ENCODE data around the gene RAB26.

Gene RAB26

DNA sequence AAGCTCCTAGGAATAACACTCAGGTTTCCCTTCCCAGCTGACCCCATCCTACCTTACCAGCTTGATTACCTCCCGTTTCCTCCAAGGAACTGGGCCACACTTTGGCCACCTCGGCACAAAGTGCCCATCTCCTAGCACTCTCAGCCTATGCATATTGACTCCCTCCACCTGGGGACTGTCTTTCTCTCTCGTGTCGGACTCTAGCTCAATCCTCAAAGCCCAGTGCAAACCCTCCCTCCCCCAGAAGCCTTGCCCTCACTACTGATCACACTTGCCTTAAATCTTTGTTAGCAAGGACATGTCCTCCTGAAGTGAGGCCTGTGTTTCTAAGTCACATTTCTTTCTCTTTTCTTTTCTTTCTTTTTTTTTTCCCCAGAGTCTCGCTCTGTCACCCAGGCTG is 2.6 kb upstream of the RAB26 start:
- no peak for DNase-seq

DNA sequence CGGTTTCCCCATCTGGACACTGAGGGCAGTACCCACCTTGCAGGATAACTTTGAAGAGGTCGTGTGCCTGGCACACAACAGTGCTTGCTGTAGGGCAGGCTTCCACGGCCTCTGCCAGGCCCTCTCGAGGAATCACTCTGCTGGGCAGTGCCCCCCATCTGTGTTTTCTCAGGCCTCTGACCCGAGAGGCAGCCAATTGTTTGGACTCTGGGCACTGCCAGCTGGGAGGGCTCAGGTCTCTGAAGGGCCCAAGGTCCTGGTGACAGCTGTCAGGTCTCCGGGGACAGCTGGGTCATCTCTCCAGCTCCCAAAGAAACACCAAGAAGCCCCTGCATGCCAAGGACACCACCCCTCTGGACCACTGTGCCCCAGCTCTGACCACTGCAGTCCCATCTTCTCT is 1.0 kb upstream of the RAB26 start:
- no peak for DNase-seq

DNA sequence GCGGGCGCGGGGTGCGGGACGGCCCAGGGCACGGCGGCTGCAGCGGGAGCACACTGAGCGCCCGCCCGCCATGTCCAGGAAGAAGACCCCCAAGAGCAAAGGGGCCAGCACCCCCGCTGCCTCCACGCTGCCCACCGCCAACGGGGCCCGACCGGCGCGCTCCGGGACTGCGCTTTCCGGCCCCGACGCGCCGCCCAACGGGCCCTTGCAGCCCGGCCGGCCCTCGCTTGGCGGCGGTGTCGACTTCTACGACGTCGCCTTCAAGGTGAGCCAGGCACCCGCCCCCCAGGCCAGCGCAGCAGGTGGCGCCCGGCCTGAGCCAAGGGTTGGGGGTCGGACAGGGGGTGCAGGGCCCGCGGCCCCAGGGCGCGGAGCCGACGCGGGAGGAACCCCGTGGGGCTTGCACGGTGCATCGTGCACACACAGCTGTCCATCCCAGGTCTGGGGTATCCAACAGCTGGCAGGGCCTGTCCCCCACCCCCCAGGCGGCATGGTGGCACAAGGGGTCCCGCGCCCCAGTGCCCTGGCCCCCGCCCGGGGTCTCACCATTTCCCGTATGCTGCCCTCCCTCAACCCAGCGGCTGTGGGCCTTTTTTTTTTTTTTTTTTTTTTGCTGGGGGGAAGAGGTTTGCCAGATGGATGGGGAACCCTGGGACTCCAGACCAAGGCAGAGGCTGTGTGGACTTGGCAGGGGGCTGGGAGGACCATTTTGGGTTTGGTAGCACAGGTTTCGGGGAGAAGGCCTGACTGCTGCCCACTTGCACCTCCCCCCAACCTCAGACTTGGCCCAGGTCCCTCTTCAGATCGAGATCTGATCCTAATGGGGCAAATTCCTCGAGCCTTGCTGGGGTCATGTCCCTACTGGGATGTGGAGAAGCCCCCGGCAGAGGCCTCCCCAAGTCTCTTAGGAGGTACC is 547 bp downstream of the RAB26 start:
- no peak for DNase-seq

DNA sequence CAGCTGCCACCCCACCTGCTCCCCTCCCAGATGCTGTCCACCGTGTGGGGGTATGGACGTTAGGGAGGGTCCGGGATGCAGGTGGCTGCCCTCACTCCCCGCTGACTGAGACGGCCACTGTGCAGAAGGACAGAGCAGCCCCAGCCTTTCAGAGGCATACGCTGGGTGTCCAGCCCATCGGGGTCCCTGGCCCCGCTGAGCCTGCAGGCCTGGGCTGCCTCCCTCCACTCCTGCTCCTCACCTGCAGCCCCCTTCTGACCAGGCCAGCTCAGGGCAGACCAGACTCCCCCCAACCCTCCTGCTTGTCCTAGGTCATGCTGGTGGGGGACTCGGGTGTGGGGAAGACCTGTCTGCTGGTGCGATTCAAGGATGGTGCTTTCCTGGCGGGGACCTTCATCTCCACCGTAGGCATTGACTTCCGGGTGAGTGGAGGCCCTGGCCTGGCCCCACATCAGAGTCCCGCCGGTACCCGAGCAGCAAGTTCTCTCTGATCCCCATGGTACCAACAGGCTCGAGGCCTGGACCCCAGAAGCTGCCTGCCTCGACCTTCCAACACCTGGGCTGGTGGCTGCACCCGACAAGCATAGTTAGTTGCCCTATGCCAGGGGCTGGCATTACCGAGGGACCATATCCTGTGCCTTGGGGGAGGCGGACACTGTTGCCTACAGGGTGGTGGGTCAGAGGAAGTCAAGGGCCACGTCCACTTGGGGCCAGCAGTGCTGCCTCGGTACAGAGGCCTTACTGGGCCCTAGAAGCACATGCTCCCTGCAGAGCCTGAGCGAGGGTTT is 1.4 kb downstream of the RAB26 start:
- no peak for DNase-seq

DNA sequence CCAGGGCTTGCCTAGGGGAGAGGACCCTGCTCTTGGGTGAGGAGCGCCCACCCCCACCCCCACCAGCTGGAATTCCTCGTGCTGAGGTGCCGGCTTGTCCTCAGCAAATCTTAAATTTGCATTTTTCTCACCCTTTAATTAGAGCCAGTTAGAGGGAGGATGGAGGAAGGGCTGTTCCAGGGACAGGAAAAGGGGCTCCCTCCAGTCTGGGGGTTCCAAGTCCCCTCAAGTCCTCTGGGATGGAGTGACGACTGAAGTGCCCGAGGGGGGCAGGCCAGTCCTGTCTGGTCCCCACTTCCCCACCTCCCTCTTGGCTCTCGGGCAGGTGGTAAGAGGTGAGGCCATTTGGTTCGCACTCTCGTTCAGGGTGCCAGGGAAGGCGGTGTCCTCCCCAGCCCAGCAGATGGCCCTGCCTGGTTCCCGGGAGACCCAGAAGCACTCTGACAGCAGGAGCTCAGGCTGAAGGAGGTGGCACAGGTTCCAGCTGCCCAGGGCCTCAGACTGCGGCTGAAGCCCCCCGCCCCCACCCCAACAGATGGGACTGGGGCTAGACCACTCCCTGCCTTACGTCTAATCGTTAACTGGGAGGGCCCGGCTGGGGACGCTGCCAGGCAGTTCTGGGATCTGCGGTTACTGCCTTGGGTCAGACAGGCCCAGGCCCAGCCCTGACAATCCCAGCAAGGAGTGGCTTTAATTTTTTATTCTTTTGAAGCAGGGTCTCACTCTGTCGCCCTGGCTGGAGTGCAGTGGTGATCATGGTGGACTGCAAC is 2.2 kb downstream of the RAB26 start:
- DNase-seq, result no peak

DNA sequence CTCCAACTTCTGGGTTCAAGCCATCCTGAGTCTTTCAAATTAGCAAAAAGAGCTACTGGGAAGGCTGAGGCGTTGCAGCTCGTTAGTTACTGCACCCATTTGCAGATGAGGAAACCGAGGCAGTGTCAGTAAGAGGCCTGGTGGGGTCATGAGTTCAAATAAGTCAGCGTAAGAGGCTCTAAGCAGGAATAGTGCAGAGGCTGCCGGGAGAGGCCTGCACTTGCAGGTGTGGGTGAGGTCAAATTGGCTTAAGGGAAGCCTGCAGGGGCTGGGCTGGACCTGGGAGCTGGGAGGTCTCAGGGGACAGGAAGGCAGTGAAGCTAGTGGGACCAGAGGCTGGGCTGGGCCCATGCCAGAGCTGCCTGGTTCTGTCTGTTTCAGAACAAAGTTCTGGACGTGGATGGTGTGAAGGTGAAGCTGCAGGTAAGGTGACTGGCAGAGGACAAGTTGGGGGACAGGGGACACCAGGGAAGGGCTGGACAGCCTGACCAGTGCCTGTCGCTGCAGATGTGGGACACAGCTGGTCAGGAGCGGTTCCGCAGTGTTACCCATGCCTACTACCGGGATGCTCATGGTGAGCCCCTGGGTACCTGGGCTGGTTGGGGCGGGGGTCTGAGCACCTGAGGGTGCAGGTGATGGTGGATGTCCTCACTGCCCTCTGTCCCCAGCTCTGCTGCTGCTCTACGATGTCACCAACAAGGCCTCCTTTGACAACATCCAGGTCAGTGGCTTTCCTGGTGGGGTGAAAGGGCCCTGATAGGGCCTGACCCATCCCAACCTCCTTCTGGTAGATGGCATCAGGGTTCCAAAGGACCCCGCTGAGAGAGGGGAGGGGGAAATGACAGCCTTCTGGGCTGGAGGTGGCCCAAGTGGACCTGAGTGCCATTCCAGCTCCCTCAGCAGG is 3.0 kb downstream of the RAB26 start:
- DNase-seq, result no peak

DNA sequence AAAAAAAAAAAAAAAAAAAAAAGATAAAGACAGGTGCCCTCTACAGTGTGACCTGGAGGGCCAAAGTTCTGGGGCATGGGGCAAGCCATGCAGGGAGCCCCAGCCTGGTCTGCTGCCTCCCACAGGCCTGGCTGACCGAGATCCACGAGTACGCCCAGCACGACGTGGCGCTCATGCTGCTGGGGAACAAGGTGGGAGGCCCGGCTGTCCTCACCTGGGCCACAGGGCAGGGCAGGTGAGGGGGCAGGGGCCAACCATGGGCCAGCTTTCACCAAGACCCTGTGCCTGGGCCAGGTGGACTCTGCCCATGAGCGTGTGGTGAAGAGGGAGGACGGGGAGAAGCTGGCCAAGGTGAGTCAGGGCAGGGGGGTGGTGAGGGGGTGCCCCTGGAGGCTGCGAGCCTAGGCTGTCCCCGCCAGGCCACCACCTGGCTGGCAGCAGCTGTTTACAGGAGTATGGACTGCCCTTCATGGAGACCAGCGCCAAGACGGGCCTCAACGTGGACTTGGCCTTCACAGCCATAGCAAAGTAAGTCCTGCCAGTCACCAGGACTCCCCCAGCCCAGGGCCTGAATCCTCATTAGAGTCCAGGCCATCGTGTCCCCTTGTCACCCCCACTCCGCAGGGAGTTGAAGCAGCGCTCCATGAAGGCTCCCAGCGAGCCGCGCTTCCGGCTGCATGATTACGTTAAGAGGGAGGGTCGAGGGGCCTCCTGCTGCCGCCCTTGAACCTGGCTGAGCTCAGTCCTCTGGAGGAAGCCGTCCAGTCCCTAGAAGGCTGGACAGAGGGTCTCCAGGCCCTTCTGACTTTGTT is 4.5 kb downstream of the RAB26 start:
- DNase-seq, result no peak

DNA sequence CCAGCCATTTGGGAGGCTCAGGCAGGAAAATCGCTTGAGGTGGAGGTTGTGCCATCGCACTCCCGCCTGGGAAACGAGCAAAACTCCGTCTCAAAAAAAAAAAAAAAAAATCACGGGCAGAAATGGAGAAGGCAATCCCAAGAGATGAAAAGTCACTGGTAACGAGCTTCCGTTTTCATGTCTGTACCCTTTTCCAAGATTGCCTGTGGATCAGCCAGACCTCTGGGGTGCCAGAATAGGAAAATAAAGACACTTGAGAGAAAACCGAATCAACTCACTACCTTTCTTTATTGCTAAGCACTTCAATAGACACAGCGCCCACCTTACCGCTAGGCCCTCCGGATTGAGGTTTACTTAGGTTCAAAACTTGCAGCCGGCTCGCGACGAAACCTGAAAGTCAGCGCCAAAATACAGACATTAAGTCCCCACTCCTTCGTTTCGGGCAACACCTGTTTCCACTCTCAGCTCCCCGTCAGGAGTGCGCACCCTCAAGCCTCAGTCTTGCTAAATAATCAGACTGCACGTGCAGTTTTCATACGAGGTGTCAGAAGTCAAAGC is 6.2 kb downstream of the RAB26 start:
- DNase-seq, result peak; percentile 25 to 27

DNA sequence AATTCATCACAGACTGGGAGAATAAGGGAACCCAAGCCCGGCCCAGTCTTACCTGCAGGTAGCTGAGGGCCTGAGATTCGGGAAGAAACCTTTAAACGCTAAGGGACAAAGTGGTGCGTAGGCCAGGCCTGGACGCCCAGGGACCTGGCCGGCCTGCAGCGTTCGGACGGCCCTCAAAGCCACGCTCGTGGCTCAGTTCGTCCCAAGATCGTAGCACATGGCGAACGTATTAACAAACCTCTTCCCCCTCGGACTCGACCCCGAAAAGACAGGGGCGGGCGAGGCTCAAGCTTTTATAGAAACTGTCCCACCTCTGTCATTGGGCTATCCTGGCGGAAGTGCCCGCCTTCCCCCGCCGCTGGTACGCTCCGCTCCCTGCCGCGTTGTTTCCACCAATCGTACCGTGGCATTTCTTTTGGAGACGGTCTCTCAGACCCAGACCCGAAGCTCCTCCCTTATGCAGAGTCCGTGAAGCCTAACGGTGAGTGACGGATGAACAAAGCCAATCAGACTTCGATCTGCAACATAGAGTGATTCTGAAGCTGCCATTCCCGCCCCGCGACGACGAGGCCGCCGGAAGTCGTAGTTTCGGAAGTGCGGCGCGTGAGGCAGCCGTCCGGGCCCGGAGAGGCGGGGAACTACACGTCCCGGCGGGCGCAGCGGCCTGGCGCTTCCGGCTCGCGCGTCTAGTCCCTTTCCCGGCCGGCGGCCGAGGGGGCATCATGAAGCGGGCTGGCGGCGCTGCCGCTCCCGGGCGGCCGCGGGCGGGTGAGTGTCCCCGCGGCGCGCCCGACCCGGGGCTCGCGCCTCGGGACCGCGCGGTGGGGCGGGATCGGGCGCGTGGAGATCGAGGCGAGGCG is 6.9 kb downstream of the RAB26 start, which contains the start of gene TRAF7:
TSS of gene TRAF7 (plus strand) at position 692 of the 860 bp plus-strand sequence. CDS start 8,139 bp downstream, outside the sequence.
- DNase-seq, result peak; percentile 92 to 94

DNA sequence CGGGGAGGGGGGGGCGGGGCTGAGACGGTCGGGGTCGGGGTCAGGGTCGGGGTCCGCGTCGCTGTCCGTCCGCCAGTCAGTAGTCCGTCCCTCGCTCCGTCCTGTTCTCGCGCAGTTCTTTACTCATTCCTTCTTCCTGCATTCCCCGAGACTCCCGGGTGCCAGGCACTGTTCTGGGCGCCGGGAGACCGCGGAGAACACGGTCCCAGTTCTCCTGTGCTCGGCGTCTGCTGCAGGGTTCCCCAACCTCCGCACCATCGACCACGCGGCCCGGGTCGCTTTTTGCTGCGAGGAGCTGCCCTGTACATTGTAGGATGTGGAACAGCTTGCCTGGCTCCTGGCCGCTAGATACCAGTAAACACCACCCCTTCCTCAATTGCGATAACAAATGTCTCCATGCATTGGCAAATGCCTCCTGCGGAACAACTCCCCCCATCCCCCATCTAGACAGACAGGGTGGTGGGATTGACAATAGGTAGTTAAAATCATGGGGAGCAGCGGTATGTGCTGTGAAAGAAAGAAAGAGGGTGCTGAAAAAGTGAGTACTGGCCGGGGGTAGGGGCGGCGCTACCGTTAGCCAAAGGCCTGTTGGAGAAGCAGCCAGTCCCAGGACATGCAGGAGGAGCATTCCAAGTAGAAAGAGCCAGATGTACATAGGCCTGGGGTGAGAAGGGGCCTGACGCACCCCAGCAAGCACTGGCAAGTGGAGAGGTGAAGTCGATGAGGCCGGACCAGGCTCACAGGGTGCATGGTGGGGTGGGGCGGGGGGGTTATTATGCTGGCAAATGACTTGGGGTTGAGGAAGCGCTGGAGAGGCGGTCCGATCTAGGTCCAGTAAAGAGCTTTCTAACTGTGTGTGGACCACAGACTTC is 7.8 kb downstream of the RAB26 start:
- no peak for DNase-seq

DNA sequence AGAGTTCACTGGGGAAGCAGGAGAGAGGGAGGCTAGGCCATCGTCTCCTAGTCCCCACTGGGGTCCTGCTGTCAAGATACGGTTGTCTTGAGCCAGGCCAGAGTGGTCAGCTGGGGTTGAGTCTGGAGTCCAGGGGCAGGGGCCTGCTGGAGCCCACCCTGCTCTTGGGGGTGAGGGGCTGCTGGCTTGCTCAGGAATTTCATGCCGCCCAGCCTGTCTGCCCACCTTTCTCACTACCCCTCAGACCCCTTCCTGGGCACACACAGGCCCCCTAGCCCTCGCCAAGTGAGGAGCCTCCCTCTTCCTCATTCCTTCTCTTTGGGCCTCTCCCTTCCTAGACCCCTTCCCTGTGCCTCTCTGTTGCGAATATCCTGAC is 8.4 kb downstream of the RAB26 start:
- DNase-seq, result no peak

DNA sequence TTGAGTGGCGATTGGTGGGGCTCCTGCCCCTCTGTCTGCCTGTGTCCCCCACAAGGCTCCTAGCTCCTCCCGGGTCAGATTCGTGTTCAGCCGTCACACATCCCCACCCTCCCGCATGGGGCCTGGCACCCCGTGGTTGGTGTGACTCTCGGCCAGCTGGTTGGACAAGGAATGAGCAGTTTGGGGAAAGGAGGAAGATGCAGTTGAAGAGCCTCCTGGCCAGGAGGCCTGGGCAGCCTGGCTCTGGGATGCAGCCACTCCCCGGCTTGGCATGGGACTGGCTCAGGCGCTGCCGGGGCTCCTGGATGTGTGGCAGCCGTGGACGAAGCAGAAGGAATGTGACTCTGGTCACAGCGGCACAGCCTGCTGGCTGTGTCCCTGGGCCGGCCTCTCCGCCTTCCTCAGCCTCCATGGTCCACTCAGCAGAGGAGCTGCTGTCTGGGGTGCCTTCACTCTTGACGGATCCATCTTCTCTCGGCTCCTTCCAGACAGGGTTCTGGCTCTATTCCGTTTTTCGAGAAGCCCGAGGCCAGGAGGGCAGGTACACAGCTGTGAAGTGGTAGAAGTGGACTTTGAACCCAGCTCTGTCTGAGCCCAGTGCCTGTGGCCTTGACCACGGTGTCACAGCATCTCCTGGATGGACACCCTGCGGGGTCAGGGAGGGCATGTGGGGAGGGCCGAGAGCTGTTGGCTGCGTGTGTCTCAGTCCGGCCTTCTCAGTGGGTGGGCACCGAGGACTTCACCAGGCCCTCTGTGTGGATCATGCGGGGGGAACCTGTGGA is 9.2 kb downstream of the RAB26 start:
- DNase-seq, result no peak

DNA sequence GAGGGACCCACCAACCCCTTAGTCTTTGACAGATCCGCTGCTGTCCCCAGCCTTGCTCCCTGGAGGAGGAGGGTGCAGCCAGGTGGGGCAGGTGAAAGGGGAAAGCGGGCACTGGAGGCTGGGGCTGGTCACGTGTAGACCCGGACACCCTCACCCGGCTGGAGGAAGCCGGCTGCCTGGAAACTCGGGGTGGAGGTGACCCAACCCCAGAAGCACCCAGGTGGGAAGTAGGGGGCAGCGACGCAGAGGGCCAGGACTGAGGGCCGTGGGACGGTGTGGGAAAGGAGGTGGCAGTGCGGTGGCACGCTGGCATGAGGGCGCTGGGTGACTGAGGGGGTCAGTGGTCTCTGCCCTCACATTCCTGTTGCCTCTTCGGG is 9.8 kb downstream of the RAB26 start:
- DNase-seq, result no peak

DNA sequence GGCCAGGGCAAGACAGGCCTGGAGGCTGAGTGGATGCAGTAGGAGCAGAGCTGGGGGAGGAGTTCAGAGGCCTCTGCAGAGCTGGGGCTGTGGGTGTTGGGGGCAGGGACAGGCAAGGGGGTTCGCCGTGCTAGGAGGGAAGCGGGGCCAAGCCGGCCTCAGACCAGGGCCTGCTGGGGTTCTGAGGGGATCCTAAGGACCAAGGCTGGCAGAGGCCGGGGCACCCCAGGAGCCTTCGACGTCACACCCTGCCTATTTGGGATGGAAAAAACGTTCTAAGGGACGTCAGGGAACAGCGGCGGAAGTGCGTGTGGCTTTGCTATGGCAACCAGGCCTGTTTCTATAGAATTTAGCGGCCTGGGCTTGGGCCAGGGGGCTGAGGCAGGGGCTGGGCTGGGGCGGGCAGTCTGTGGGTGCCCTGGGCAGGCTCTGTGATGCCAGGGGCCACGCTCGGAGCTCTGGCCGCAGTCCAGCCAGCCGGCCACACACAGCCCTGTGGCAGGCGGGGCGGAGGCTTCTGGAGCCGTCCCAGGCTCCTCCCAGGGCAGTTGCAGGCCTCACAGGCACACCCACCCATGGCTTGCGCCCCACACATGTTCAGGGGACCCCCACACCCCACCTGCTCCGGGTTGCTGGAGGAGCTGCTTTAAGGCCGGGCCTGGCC is 10.9 kb downstream of the RAB26 start:
- DNase-seq, result no peak

DNA sequence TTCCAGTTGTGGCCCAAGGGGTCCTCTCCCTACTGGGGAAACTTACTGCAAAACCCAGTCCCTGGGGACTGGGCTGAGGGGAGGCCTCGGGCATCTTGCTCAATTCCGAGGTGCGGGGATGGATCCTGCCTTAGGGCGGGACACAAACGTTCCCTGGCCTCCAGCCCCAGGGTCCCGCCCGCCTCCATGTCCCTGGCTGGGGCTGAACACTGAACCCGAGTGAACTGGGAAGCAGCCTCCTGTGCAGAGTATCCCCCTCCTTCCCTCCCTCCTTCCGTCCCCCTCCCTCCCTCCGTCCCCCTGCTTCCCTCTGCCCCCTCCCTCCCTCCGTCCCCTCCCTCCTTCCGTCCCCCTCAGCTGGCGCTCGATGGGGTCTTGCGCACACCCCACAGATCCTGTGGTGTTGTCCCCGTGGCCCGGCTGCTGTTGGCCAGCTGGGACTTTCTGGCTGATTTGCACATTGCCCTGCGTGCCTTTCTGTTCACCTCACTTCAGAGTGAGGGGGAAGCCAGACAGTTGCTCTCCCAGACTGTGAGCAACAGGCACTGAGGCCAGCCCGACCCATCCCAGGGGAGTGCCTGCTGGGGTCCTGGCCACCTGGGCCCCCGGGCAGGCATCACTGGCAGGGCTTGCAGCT is 12.6 kb downstream of the RAB26 start:
- no peak for DNase-seq

DNA sequence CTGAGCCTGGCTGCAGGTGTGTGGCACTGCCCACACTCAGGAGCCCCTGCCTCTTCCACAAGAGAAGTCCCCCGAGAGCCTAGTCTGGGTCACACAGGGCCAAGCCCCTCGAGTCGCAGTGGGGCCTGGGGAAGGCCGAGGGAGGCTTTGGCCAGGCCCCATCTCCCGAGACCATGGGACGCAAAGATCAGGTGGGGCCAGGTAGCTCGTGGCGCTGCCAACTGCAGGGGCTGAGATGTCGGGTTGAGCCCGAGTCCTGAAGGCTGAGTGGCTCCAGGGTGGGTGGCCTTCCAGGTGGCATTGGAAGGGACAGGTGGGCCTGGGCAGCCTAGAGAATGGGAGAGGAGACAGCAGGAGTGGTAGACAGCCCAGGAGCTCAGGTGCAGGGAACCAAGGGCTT is 13.5 kb downstream of the RAB26 start:
- no peak for DNase-seq

DNA sequence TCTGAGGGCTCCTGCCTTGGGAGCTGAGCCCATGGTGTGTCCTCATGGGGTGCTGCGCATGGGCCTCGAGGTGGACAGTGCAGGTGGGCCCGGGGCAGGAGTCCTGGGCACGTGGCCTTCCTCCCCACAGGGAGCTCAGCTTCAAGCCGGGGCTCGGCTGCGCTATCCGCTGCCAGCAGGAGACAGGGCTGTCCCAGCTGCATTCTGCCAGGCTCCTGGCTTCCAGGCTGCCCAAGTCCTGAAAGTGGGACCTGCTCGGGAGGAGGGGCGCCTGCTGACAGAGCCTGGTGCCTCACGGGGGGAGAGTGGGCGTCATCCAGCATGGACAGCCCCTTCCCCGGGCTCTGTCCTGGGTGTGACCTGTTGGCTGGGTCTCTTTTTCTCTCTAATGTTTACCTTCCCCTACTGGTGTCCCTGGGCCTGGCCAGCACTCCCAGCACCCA is 14.3 kb downstream of the RAB26 start:
- DNase-seq, result no peak
